Adrenal gland (tissue), 12 donors: ENCODE measurements around the gene SLC4A5. TPM values are rescaled to one million over a fixed set of nuclear protein-coding genes. Genes with fewer than 3 reads are reported as not detected.

Experiments used
- DNase-seq, 7 donors: peaks; one replicate each; pipeline ENCODE4 v3.0.0-alpha.2; 2019 to 2020
- H3K27ac ChIP-seq, 5 donors: fragments of 200-600 bp; sonication (generic) in 4 of 5; 1 replicate in 3 of 5; 2 replicates in 2 of 5; pipeline versions ENCODE4 v1.5.1 to v1.8.0; 2016 to 2020; ENCODE audit warnings: mild to moderate bottlenecking in 1 of 5
- H3K27me3 ChIP-seq: fragments of 200-600 bp; 2 replicates; pipeline ENCODE4 v1.8.0; 2021
- H3K36me3 ChIP-seq, 2 donors: fragments of 200-600 bp; replicated peaks in 1 of 2; 1 replicate in 1 of 2; 2 replicates in 1 of 2; pipeline versions ENCODE4 v1.5.1 to v1.8.0; 2018 to 2022
- H3K4me1 ChIP-seq, 2 donors: fragments of 200-600 bp; replicated peaks in 1 of 2; 1 replicate in 1 of 2; 2 replicates in 1 of 2; pipeline versions ENCODE4 v1.5.1 to v1.8.0; 2018 to 2021
- H3K4me3 ChIP-seq, 4 donors: fragments of 200-600 bp; sonication (generic) in 3 of 4; one replicate each; pipeline ENCODE4 v1.5.1; 2016 to 2018
- H3K9me3 ChIP-seq, 3 donors: fragments of 200-600 bp; sonication (generic) in 1 of 3; replicated peaks in 1 of 3; 1 replicate in 2 of 3; 2 replicates in 1 of 3; pipeline versions ENCODE4 v1.5.1 to v1.8.0; 2016 to 2021
- POLR2A ChIP-seq, 2 donors: fragments of 450-650 bp; IDR thresholded peaks; one replicate each; pipeline ENCODE4 v1.6.1; 2017; ENCODE audit warnings: antibody characterized with exemption in 2 of 2, mild to moderate bottlenecking in 2 of 2, moderate library complexity in 1 of 2
- WGBS, 4 donors: extraction: QIAGEN DNeasy Blood & Tissue Kit in 2 of 4; methylation state at CpG; one replicate each; pipeline versions ENCODE4 v1.1.5 to v1.1.7; 2013 to 2017; 5-methylcytosine and 5-hydroxymethylcytosine counted together
- intact Hi-C, 2 donors: fragments of 100-400 bp; cut with DNase I; formaldehyde crosslinking; loops; one replicate each; pipeline versions ENCODE4 v1.14.1 to v1.15.0; 2022 to 2023
- polyA plus RNA-seq, 3 donors: library from polyadenylated mRNA; stranded (reverse); fragments of 200-250 nt in 2 of 3; fragments of 350-450 nt in 1 of 3; fragmentation: Illumina TruSeq in 1 of 3; extraction: RNeasy Lipid Tissue Mini Kit (QIAGEN cat#74804) in 1 of 3; gene quantifications; one replicate each; pipeline ENCODE4 v1.2.3, GENCODE V29; 2013 to 2014
- total RNA-seq, 9 donors: library from RNA; depleted of rRNA in 4 of 9; stranded (reverse); fragments of >200 nt in 4 of 9; fragments of 120-200 nt in 1 of 9; fragmentation: NEBNext Ultra II Directional in 1 of 9; extraction: Animal tissue kit (Norgen Biotek cat#: 25700) in 1 of 9; gene quantifications; one replicate each; pipeline versions ENCODE4 v1.1.0 to v1.2.4, GENCODE V29; 2013 to 2023
- TF ChIP-seq, protein P1 (sequence below), 6 experiments: fragments of 450-650 bp in 4 of 6; fragments of 200-600 bp in 2 of 6; sonication (generic) in 1 of 6; IDR thresholded peaks; 1 replicate in 5 of 6; 2 replicates in 1 of 6; pipeline versions ENCODE4 v1.5.1 to v1.8.0; 2016 to 2021; ENCODE audit warnings: antibody characterized with exemption in 6 of 6, mild to moderate bottlenecking in 2 of 6, moderate library complexity in 1 of 6
- donor health status: healthy with polysubstance abuse.
- donor health status: Bipolar disorder and iron deficiency.
- donor health status: DM: yes; HTN: yes; CAD: no.
- donor health status: DM: no; HTN: no; CAD: no.
- donor health status: DM: no; HTN: no; CAD: no.
- donor health status: DM: yes; HTN: yes; CAD: no.

SLC4A5 gene
- total and polyA plus RNA-seq, 12 donors = 0.14 to 2.7 (median 0.74) TPM; not detected in 1

DNA sequence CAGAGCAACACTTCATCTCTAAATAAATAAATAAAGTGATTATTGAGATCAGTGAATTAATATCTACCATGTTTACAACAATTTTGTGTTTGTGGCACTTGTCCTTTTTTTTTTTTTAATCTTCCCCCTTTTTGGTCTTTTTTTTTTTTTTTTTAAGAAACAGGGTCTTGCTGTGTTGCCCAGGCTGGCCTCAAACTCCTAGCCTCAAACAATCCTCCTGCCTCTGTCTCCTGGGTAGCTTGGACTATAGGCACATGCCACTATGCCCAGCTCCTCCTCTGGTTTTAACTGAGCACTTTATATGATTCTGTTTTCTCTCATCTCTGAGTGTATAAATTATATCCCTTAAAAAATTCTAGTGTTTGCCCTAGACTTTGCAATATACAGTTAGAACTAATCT, 30.3 kb downstream of the SLC4A5 start:
- no peak for DNase-seq
- no peak overlapping the region for H3K27ac ChIP-seq
- no peaks in the 10 kb centered on the region for H3K4me1 ChIP-seq
- H3K27me3 ChIP-seq = no peaks in the 10 kb centered on the region
- no peaks in the 10 kb centered on the region for H3K36me3 ChIP-seq
- no peak for TF ChIP-seq POLR2A (IDR thresholded peaks at IDR 0.05)
- TF ChIP-seq, protein P1, sequence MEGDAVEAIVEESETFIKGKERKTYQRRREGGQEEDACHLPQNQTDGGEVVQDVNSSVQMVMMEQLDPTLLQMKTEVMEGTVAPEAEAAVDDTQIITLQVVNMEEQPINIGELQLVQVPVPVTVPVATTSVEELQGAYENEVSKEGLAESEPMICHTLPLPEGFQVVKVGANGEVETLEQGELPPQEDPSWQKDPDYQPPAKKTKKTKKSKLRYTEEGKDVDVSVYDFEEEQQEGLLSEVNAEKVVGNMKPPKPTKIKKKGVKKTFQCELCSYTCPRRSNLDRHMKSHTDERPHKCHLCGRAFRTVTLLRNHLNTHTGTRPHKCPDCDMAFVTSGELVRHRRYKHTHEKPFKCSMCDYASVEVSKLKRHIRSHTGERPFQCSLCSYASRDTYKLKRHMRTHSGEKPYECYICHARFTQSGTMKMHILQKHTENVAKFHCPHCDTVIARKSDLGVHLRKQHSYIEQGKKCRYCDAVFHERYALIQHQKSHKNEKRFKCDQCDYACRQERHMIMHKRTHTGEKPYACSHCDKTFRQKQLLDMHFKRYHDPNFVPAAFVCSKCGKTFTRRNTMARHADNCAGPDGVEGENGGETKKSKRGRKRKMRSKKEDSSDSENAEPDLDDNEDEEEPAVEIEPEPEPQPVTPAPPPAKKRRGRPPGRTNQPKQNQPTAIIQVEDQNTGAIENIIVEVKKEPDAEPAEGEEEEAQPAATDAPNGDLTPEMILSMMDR (IDR thresholded peaks at IDR 0.05) = no peak
- H3K4me3 ChIP-seq = no peak overlapping the region
- H3K9me3 ChIP-seq = no peaks in the 10 kb centered on the region
- intact Hi-C loops = no loop called here

DNA sequence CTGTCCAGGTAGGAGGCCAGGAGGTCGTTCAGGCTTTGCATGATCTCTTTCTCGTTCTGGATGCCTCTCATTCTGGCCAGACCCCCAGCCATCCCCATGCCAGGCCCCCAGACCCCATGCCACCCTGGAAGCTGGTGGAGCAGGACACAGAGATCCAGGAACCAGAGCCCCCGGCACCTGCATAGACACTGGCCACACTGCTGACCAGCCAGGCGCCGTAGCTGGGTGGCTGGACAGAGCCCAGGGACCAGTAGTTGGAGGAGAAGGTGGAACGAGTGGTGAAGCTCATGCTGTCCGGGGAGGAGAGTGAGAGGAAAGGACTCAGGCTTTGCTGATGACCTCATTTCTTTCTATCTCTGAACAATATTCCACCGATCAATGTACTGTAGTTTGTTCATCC, 35.5 kb downstream of the SLC4A5 start:
- no peaks in the 10 kb centered on the region for H3K36me3 ChIP-seq
- no peaks in the 10 kb centered on the region for H3K27me3 ChIP-seq
- no peaks in the 10 kb centered on the region for H3K9me3 ChIP-seq
- no peaks in the 10 kb centered on the region for H3K4me1 ChIP-seq
- intact Hi-C loops = no loop called here
- DNase-seq = no peak
- H3K27ac ChIP-seq = no peak overlapping the region
- 84 to 92% (median 86%) methylated on average over 7 to 8 of the region's 8 CpGs for WGBS, 4 donors
- TF ChIP-seq POLR2A (IDR thresholded peaks at IDR 0.05) = no peak
- TF ChIP-seq, protein P1 (IDR thresholded peaks at IDR 0.05) = no peak
- no peak overlapping the region for H3K4me3 ChIP-seq

DNA sequence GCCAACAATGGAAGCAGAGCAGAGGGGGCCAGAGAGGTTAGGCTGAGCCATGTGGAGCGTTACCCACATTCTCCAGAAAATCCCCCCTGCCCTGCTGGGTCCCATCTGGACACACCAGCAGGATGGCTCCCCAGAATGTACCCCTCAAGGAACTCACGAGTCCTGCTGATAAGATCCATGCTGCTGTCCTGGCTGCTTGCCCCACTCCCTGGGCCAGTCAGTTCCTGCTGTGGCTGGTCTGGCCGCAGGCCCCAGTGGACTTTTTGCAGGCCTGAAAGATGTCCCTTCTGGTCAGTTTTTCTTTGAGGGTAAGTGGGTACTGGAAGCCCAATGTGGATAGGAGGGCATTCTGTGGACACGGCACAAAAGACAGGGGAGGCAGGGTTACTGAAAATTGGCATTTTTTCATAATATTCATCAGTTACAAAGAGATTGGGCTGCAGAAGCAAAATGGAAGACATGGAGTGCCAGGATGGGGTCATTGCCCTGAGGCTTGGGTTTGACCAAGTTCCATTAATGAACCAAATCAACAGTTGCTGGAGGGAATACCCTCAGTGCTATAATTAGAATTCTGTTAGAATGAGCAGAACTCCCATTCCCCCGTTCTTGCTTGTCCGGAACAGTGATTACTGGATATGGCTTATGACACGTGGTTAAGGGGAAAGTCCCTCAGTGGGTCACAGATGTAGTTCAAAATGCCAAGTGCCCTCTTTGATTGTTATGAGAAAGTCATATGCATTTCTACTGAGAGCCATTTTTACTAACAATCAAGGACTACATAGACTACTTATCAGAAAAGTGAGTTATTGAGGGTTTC, 38.7 kb downstream of the SLC4A5 start:
- H3K4me3 ChIP-seq = no peak overlapping the region
- TF ChIP-seq, protein P1 (IDR thresholded peaks at IDR 0.05) = no peak
- no peak for TF ChIP-seq POLR2A (IDR thresholded peaks at IDR 0.05)
- H3K4me1 ChIP-seq = no peaks in the 10 kb centered on the region
- no peaks in the 10 kb centered on the region for H3K27me3 ChIP-seq
- 82 to 86% (median 84%) methylated on average over 7 of the region's 7 CpGs for WGBS, 4 donors
- no peak overlapping the region for H3K27ac ChIP-seq
- no peaks in the 10 kb centered on the region for H3K36me3 ChIP-seq
- H3K9me3 ChIP-seq = no peaks in the 10 kb centered on the region
- intact Hi-C loops = no loop called here
- no peak for DNase-seq

DNA sequence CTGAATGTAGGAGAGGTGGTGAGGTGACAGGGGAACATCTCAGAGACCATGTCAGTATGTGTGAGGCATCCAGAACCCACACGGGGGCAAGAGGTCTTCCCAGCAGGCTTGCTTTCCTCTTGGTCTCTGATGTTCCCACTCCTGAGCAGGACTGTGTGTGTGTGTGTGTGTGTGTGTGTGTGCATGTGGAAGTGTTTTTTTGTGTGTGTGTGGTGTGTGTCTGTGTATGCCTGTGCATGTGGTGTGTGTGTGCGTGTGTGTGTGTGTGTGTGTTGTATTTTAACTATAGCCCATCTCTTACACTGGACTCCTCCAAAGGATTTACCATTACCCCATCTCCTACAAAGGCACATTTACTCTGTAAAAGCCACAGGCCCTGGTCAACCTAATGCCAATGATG, 40.4 kb downstream of the SLC4A5 start:
- H3K9me3 ChIP-seq = no peaks in the 10 kb centered on the region
- no peaks in the 10 kb centered on the region for H3K27me3 ChIP-seq
- no peak overlapping the region for H3K4me3 ChIP-seq
- H3K4me1 ChIP-seq = no peaks in the 10 kb centered on the region
- intact Hi-C loops = no loop called here
- WGBS, 4 donors = 73 to 95% (median 83%) methylated on average over 2 of the region's 2 CpGs
- no peak for DNase-seq
- no peak overlapping the region for H3K27ac ChIP-seq
- TF ChIP-seq, protein P1 (IDR thresholded peaks at IDR 0.05) = no peak
- TF ChIP-seq POLR2A (IDR thresholded peaks at IDR 0.05) = no peak
- no peaks in the 10 kb centered on the region for H3K36me3 ChIP-seq
